Naive B cell (primary cell): ENCODE results near the gene IQSEC2. TPM values are rescaled to one million over a fixed set of nuclear protein-coding genes. Genes with fewer than 3 reads are reported as not detected.

Experiments used
- polyA plus RNA-seq, 6 donors: library from polyadenylated mRNA; unstranded; fragments of 300-500 nt; fragmentation: Illumina TruSeq; gene quantifications; one replicate each; pipeline ENCODE4 v1.2.3, GENCODE V29; 2021; ENCODE audit warnings: low read depth in 6 of 6

Gene IQSEC2
- polyA plus RNA-seq, 6 donors from 2014 or later = 0.49 to 2.2 (median 0.89) TPM; not detected in 1

Other genes with a start within 250 kb of the IQSEC2 start
- gene GPR173, start 232.8 kb downstream of the IQSEC2 start, polyA plus RNA-seq = not detected
- gene TSPYL2, start 199.2 kb downstream of the IQSEC2 start, polyA plus RNA-seq = 10 to 100 TPM; 10.9 to 24.0 (median 14.5) TPM
- gene KANTR, start 187.4 kb downstream of the IQSEC2 start, polyA plus RNA-seq = 1 to 10 TPM in 5 of 6 donors, not detected in 1; 1.2 to 3.8 (median 2.2) TPM
- gene KDM5C, start 56.4 kb downstream of the IQSEC2 start, polyA plus RNA-seq = 10 to 100 TPM; 13.8 to 36.9 (median 28.8) TPM
- 10 to 100 TPM; 31.1 to 79.1 (median 50.3) TPM for gene SMC1A, start 141.1 kb upstream of the IQSEC2 start, polyA plus RNA-seq
- gene RIBC1, start 141.3 kb upstream of the IQSEC2 start, polyA plus RNA-seq = under 1 TPM in 4 of 6 donors, not detected in 2; 0.31 to 0.57 (median 0.43) TPM
- 100 to 1,000 TPM in 5 of 6 donors, 10 to 100 TPM in 1; 96.9 to 181 (median 116) TPM for gene HSD17B10, start 152.8 kb upstream of the IQSEC2 start, polyA plus RNA-seq